Left cardiac atrium (tissue), 4 donors: ENCODE data around the gene SRD5A1. TPM values are rescaled to one million over a fixed set of nuclear protein-coding genes. Genes with fewer than 3 reads are reported as not detected.
A peak's percentile ranks its signal among the peaks of the same experiment; 100 is the strongest.

Experiments
- ATAC-seq, 2 donors: fragments of 200-7000 bp; cut with Tn5 transposase; one replicate each; pipeline ENCODE4 v1.9.1; 2020; ENCODE audit warnings: mild to moderate bottlenecking in 2 of 2, moderate library complexity in 2 of 2
- DNase-seq: peaks from one replicate; pipeline ENCODE4 v3.0.0-alpha.2; 2020
- intact Hi-C, 2 donors: fragments of 100-400 bp; cut with DNase I; formaldehyde crosslinking; loops; one replicate each; pipeline versions ENCODE4 v1.14.1 to v1.15.1; 2022 to 2023
- total RNA-seq, 2 donors: library from RNA; stranded (reverse); fragmentation: NEBNext Ultra II Directional; extraction: Animal tissue kit (Norgen Biotek cat#: 25700); gene quantifications; one replicate each; pipeline ENCODE4 v1.2.1, GENCODE V29; 2021
- donor health status: DM: no; HTN: yes; CAD: no.
- donor health status: DM: no; HTN: yes; CAD: no; lungs with severe emphysema.
- donor health status: DM: yes; HTN: yes; CAD: no.
- donor health status: Dilated cardiomyopathy.

SRD5A1 gene
- total RNA-seq, 2 donors from 2014 or later = 2.0 to 2.2 TPM

- intact Hi-C loops = no loop called here
- DNase-seq (no peak), ATAC-seq (no peak)
These were observed 84.4 kb downstream of the SRD5A1 start for GRCh38 chr5:6717687-6718086.

GRCh38 chr5:6718161-6718681, 85.0 kb downstream of the SRD5A1 start:
- ATAC-seq = no peak
- no peak for DNase-seq
- intact Hi-C loops = no loop called here

GRCh38 chr5:6718718-6719117, 85.5 kb downstream of the SRD5A1 start:
- intact Hi-C loops = no loop called here
- no peak for DNase-seq
- no peak for ATAC-seq

GRCh38 chr5:6719417-6719816, 86.2 kb downstream of the SRD5A1 start:
- DNase-seq = no peak
- no peak for ATAC-seq
- intact Hi-C loops = no loop called here

GRCh38 chr5:6719896-6720560, 86.8 kb downstream of the SRD5A1 start:
- intact Hi-C loops = no loop called here
- ATAC-seq = peak; percentile 21 to 26
- DNase-seq = no peak

- intact Hi-C loops = no loop called here
- DNase-seq (no peak), ATAC-seq (no peak)
These were observed 87.3 kb downstream of the SRD5A1 start for GRCh38 chr5:6720561-6720921.

GRCh38 chr5:6721442-6721841, 88.2 kb downstream of the SRD5A1 start:
- ATAC-seq = peak in 1 of 2 donors; percentile 22
- peak; percentile 50 for DNase-seq
- intact Hi-C loops = no loop called here

- DNase-seq (no peak), ATAC-seq (peak in 1 of 2 donors; percentile 25)
- intact Hi-C loops = no loop called here
These were observed 88.8 kb downstream of the SRD5A1 start for GRCh38 chr5:6722015-6722414.

GRCh38 chr5:6723122-6723815, 90.0 kb downstream of the SRD5A1 start:
- DNase-seq (no peak), ATAC-seq (no peak)
- intact Hi-C loops = no loop called here

- intact Hi-C loops = no loop called here
- DNase-seq = no peak
- no peak for ATAC-seq
These were observed 90.6 kb downstream of the SRD5A1 start for GRCh38 chr5:6723816-6724300.

Other genes with a start within 250 kb of the SRD5A1 start
- 1 to 10 TPM; 5.6 to 7.8 TPM for gene UBE2QL1, start 184.6 kb upstream of the SRD5A1 start, total RNA-seq
- gene NSUN2, start 396 bp upstream of the SRD5A1 start, total RNA-seq = 10 to 100 TPM; 23.2 to 29.3 TPM
- gene TENT4A, start 80.0 kb downstream of the SRD5A1 start, total RNA-seq = 10 to 100 TPM; 12.1 to 14.8 TPM